ENCODE data around the gene UGGT2. TPM values are rescaled to one million over a fixed set of nuclear protein-coding genes. Genes with fewer than 3 reads are reported as not detected.
"Not testable (repeated sequence)": the region's sequence is repeated elsewhere in the genome, so short reads cannot be mapped to it uniquely, and the experiment has no call there.

UGGT2 gene
- total RNA-seq, 1 donor from 2014 or later, result 33.8 TPM

DNA sequence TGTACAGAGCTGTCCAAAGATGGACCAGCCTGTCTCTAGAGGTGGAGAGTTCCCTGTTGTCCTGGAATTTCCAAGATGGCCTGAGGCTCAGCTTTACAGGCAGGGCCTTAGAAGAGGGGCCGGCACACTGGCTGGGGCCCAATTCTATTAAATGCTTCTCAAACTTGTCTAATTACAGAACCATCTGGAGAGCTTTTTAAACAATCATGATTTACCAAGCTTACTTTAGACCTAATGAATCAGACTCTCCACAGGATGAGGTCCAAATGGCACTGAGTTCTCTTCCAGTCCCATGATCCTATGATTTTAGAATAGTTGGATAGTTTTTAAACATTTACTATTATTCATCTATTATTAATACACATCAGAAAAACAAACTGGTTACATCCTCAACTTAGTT, 252.8 kb downstream of the UGGT2 start:
- no peak for DNase-seq (ENCODE audit: low read depth)

DNA sequence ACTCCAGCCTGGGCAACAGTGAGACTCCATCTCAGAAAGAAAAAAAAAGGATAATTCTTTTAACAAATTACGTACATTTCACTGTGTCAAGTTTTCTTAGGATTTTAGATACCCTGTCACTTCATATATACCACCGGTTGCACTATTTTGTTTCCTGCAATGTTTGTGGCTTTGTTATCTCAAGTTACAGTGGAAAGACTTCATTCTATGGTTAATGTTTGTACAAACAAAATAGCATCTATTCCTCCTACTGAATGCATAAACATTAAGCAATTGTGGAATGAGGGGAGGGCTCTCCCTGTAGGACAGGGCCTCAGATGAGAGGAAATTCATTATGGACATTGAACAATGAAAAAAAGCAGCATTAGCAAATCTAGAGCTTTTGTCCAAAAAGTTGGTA, 256.2 kb downstream of the UGGT2 start:
- DNase-seq (ENCODE audit: low read depth), result no peak

DNA sequence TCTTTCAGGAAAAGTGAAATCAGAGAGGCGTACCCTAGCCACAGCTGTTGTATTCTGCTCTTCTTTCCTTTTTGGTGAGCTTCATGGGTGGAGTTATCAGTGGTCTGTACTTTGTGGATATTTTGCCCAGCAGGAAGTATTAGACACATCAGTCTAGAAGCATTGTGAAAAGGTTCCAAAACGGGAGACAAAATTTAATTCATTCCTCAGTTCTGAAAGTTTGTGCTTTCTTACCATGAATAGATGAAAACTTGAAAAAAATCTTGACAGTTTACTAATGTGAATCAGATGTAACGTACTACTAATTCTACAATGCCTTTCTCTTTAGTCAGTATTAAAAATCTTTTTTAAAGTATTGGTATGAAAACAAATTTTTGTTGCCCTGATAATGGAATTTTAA, 259.4 kb downstream of the UGGT2 start:
- no peak for DNase-seq (ENCODE audit: low read depth)

- DNase-seq (ENCODE audit: low read depth), result no peak
Measured at GRCh38 chr13:95793018-95793555, 260.1 kb downstream of the UGGT2 start.

DNA sequence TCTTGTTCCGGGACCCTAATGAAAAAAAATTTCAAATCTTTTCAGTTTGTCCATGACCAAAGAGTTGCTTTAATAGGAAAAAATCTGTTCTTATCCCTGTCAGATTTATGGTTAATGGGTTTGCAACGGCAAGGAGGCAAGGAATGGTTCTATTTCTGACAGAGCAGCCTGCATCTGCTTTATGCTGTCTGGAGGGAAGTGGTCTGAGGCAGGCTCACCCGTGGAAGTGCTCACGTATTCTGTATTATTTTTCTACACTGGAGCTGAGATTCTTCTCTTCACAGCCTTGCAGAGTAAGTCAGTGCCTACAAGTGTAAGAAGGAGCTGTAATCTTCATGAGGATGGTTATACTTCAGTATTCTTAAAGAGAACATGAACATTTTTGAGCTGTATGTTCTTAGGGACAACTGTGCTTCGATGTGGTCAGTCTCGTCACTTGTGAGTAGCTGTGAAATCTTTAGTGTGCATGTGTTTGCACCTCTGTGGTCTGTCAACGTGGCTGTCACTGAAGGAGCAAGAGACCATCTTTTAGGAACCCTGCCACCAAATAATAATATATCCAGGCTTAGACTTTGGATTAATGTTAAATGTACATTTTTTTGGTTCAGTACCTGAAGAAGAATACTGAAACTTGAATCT, 262.0 kb downstream of the UGGT2 start:
- no peak for DNase-seq (ENCODE audit: low read depth)

GRCh38 chr13:95789315-95789714, 263.9 kb downstream of the UGGT2 start:
- DNase-seq (ENCODE audit: low read depth), result not testable (repeated sequence)

DNA sequence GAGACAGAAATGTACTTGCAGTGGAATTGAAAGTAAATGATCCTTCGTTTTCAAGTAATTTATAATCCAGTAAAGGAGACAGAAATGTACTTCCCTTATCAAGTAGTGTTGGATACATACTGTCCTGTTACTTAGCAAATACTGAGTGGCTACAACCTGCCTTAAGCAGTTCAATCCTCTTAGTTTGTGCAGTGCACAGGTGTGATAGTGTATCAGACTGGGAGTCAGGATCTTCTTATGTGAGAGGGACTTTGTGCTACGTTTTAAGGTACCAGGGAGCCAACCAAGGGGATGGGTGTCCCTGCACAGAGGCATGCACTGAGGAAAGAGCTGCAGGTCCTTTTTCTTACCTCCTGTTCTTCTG, 265.1 kb downstream of the UGGT2 start:
- DNase-seq (ENCODE audit: low read depth), result no peak

GRCh38 chr13:95787356-95788099, 265.7 kb downstream of the UGGT2 start:
- peak; percentile 7 for DNase-seq (ENCODE audit: low read depth)

DNA sequence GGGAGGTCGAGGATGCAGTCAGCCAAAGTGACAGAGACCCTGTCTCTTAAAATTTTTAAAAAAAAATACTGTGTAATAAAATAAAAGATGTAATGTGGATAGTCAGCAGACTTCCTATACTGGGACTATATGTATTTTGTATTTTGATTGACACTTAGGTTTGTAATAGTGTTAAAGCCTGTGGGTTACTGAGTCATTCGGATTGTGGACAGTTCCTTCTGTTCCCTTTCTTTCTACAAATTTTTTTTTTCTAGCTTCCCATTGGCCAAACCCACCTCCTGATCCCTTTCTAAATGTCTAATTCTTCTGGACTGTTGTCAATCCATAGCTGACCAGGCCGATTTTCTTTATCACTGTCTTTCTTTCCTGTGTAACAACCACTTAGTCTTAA, 268.3 kb downstream of the UGGT2 start:
- peak; percentile 35 for DNase-seq (ENCODE audit: low read depth)

DNA sequence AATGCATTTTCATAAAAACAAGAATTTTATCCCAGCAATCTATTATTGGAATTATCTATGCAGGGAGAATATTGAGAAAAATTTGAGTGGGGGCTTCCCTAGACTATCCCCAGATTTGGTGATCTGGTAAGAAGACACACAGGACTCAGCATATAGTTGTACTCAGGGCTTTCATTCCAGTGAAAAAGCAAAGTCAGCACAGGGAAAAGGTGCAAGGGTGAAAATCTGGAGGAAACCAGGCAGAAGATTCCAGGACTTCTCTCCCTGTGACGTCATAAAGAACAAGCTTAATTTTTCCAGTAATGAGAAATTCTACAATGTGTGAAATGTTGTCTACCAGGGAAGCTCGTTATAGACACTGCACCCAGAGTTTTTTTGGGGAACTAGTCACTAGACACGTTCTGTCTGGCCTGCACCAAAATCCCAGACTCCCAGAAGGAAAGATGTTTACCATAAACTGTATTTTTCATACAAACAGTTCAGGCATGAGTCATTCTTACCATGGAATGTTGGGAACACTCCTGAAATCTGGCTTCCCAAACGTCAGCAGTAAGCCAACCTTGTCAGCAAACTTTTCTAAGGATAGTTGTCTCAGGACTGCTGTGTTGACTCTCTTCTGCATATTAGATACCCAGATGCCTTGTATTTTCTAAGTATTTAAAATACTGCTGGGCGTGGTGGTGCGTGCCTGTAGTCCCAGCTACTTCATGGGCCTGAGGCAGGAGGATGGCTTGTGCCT, 268.9 kb downstream of the UGGT2 start:
- DNase-seq (ENCODE audit: low read depth), result peak; percentile 90

DNA sequence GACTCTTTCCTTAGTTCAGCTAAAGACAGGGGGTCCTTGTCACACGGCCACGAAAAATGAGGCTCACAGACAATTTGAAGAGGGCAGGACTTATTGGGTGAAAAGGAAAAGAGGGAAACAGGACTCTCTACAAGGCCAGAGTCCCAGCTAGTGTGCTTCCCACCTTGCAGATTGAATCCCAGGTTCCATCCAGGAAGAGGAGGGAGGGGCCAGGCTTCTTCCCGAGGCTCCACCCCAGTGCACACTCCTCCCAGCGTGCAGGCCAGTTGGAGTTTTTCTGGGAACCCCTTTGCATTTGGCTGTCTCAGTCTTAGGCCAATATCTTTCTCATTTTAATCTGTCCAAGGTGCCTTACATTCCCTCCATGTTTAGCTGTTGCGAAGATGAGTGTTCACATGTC, 269.5 kb downstream of the UGGT2 start:
- no peak for DNase-seq (ENCODE audit: low read depth)

- not testable (repeated sequence) for DNase-seq (ENCODE audit: low read depth)
Measured at GRCh38 chr13:95781940-95782339, 271.3 kb downstream of the UGGT2 start.

DNA sequence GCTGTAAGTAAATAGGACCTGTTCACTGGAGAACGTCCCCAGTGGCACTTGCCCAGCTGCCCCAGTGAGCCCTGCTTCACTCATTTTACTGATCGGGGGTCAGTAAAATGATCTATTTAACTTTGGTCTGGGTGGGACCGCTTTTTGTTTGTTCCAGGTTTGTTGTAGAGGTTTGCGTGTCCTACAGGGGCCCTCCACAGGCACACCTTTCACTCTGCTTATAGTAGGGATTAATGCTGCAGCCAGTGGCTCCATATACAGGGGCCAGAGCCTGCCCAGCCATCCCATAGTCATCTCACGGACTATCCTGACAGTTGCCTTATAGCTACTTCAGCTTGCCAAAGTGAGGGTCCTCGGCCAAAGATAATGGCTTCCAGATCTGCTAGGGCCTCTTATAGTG, 272.2 kb downstream of the UGGT2 start:
- no peak for DNase-seq (ENCODE audit: low read depth)

DNA sequence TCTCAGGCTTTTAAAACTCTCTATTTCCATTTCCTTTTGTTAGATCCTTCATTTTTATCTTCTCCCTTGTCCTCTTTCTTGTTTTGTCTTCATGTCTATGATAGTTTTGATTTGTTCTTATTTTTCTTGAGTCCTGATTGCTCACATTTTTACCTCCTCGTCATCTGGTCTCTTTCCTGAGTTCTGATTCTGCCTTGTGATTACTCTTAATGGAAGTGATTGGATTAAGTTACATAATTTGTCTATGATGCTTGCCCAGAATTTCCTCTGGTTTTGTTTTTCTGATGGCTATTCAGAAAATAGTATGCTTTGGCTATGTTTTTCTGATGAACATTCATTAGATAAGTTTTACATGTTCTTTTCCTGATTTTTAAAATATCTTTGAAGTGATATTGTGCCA, 273.7 kb downstream of the UGGT2 start:
- DNase-seq (ENCODE audit: low read depth), result no peak

GRCh38 chr13:95771905-95772304, 281.3 kb downstream of the UGGT2 start:
- no peak for DNase-seq (ENCODE audit: low read depth)

DNA sequence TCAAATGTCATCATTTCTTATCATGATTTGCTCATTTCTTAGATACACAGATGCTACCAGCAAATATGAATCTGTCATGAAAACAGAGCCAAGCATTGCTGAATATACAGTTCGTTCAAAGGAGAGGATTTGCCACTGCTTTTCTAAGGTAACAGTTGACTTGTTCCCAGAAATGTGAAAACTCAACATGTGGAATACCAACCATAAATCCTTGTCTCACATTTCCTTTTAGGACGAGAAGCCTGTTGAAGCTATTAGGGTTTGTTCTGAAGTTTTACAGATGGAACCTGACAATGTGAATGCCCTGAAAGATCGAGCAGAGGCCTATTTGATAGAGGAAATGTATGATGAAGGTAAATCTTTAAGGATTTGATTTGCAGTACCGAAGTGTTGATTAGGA, 289.6 kb downstream of the UGGT2 start:
- DNase-seq (ENCODE audit: low read depth), result peak; percentile 26

DNA sequence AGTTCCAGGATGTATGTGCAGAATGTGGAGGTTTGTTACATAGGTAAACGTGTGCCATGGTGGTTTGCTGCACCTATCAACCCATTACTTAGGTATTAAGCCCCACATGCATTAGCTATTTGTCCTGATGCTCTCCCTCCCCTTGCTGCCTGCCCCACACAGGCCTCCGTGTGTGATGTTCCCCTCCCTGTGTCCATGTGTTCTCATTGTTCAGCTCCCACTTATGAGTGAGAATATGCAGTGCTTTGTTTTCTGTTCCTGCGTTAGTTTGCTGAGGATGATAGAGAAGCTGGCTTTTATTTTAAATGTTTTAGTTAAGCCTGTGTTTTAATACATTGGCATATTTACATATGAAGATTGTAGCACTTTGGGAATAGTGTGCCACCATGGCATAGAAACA, 290.6 kb downstream of the UGGT2 start:
- DNase-seq (ENCODE audit: low read depth), result not testable (repeated sequence)

DNA sequence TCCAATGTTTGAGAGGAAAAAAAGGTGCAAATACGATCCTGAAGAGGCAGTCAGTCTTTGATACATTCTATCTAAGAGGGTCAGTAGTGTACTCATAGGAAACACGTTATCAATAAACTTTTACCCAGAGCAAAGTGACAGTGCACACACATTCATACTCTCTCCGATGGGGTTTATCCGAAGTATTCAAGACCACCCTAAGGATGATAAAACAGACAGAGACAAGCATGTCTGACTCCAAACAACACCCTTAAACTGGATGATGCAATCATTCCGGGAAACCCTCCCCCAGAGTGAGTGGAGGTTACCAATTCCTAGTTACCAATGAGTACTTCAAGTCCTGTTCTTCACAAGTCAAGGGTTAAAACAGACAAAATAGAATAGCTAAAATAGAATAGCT, 297.1 kb downstream of the UGGT2 start:
- peak; percentile 43 for DNase-seq (ENCODE audit: low read depth)

- no peak for DNase-seq (ENCODE audit: low read depth)
Measured at GRCh38 chr13:95754069-95754468, 299.1 kb downstream of the UGGT2 start.

DNA sequence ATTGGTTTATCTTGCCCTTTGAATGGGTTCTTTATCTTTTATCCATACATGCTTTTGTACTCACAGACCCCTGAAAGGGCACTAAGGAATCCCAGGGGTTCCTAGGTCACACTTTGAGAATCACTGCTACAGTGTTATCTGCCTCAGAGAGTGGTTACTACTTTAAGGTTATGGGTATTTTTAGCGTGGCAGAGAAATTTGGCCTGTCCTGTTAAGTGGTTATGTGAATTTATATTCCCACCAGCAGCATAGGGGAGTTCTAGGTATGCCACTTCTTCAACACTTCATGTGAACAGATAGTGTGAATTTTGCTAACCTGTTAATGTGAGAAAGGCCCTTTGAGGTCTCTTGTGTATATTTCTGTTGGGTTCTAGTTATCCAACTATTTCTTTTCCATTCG, 300.5 kb downstream of the UGGT2 start:
- no peak for DNase-seq (ENCODE audit: low read depth)

Measured in renal cortical epithelial cell (primary cell).